Liver (tissue), 9 donors: Measurements from ENCODE around the gene SLC22A31. TPM values are rescaled to one million over a fixed set of nuclear protein-coding genes. Genes with fewer than 3 reads are reported as not detected.

Source experiments
- DNase-seq: peaks from one replicate; pipeline ENCODE4 v3.0.0-alpha.2; 2017; ENCODE audit warnings: low spot score
- H3K27ac ChIP-seq, 2 donors: one replicate each; pipeline ENCODE4 v1.7.0; 2013; ENCODE audit warnings: inconsistent platforms in 2 of 2, low read length in 2 of 2, control low read depth in 1 of 2, low read depth in 1 of 2, mild to moderate bottlenecking in 1 of 2
- H3K27me3 ChIP-seq, 4 donors: one replicate each; pipeline versions ENCODE4 v1.6.1 to v1.7.0; 2013; ENCODE audit warnings: low read length in 3 of 4, inconsistent platforms in 1 of 4, mild to moderate bottlenecking in 1 of 4, moderate library complexity in 1 of 4; ENCODE audit not compliant: control insufficient read depth in 4 of 4, insufficient read depth in 4 of 4
- H3K36me3 ChIP-seq, 4 donors: one replicate each; pipeline versions ENCODE4 v1.6.1 to v1.7.0; 2013; ENCODE audit warnings: low read length in 3 of 4, mild to moderate bottlenecking in 3 of 4, low read depth in 1 of 4, moderate library complexity in 1 of 4; ENCODE audit not compliant: control insufficient read depth in 4 of 4, insufficient read depth in 3 of 4
- H3K4me1 ChIP-seq, 4 donors: one replicate each; pipeline versions ENCODE4 v1.6.1 to v1.7.0; 2013; ENCODE audit warnings: low read length in 3 of 4, mild to moderate bottlenecking in 3 of 4, moderate library complexity in 1 of 4; ENCODE audit not compliant: control insufficient read depth in 4 of 4, insufficient read depth in 4 of 4
- H3K4me3 ChIP-seq, 3 donors: one replicate each; pipeline versions ENCODE4 v1.6.1 to v1.7.0; 2013; ENCODE audit warnings: low read length in 3 of 3, control low read depth in 1 of 3, low read depth in 1 of 3, mild to moderate bottlenecking in 1 of 3
- H3K9ac ChIP-seq, 2 donors: one replicate each; pipeline ENCODE4 v1.7.0; 2013; ENCODE audit warnings: low read length in 2 of 2, mild to moderate bottlenecking in 2 of 2, moderate library complexity in 2 of 2, control low read depth in 1 of 2, low read depth in 1 of 2
- H3K9me3 ChIP-seq, 4 donors: one replicate each; pipeline versions ENCODE4 v1.6.1 to v1.7.0; 2013; ENCODE audit warnings: low read length in 3 of 4; ENCODE audit not compliant: control insufficient read depth in 4 of 4
- CTCF ChIP-seq: fragments of 150-350 bp; IDR thresholded peaks from 2 replicates; pipeline ENCODE4 v1.5.1; 2017; ENCODE audit warnings: improper control_type of control experiment, low read depth, low read length; ENCODE audit not compliant: missing input control
- FOXA2 ChIP-seq: IDR thresholded peaks from 2 replicates; pipeline ENCODE4 v1.6.1; 2016; ENCODE audit warnings: antibody characterized with exemption
- GABPA ChIP-seq, 2 donors: IDR thresholded peaks in 1 of 2; conservative IDR thresholded peaks in 1 of 2; 2 replicates each; pipeline ENCODE4 v1.6.1; 2016; ENCODE audit warnings: antibody characterized with exemption in 2 of 2, mild to moderate bottlenecking in 1 of 2, moderate library complexity in 1 of 2
- HNF4G ChIP-seq: IDR thresholded peaks from 2 replicates; pipeline ENCODE4 v1.6.1; 2016; ENCODE audit warnings: antibody characterized with exemption
- JUND ChIP-seq, 2 donors: IDR thresholded peaks; 2 replicates each; pipeline ENCODE4 v1.6.1; 2016; ENCODE audit warnings: antibody characterized with exemption in 2 of 2
- MAX ChIP-seq: IDR thresholded peaks from 2 replicates; pipeline ENCODE4 v1.6.1; 2016; ENCODE audit warnings: antibody characterized with exemption
- NR2F2 ChIP-seq: IDR thresholded peaks from 2 replicates; pipeline ENCODE4 v1.6.1; 2016; ENCODE audit warnings: antibody characterized with exemption
- REST ChIP-seq: IDR thresholded peaks from 2 replicates; pipeline ENCODE4 v1.6.1; 2016; ENCODE audit warnings: antibody characterized with exemption, mild to moderate bottlenecking
- RXRA ChIP-seq, 2 donors: IDR thresholded peaks; 2 replicates each; pipeline ENCODE4 v1.6.1; 2017 to 2018; ENCODE audit warnings: antibody characterized with exemption in 2 of 2, mild to moderate bottlenecking in 1 of 2
- SP1 ChIP-seq: IDR thresholded peaks from 2 replicates; pipeline ENCODE4 v1.6.1; 2018; ENCODE audit warnings: antibody characterized with exemption, mild to moderate bottlenecking
- TAF1 ChIP-seq: conservative IDR thresholded peaks from 2 replicates; pipeline ENCODE4 v1.6.1; 2016; ENCODE audit warnings: antibody characterized with exemption, mild to moderate bottlenecking
- WGBS: extraction: QIAGEN DNeasy Blood & Tissue Kit; methylation state at CpG from one replicate; pipeline ENCODE4 v1.1.7; 2013; 5-methylcytosine and 5-hydroxymethylcytosine counted together
- polyA plus RNA-seq, 2 donors: library from polyadenylated mRNA; stranded (reverse) in 1 of 2; unstranded in 1 of 2; fragments of 200-250 nt in 1 of 2; fragments of >200 nt in 1 of 2; fragmentation: Nextera tagmentation in 1 of 2; extraction: Ambion mirVana in 1 of 2; gene quantifications; one replicate each; pipeline versions ENCODE4 v1.2.1 to v1.2.3, GENCODE V29; 2013 to 2015
- total RNA-seq, 2 donors: library from RNA; depleted of rRNA; stranded (reverse); fragments of >200 nt; gene quantifications; one replicate each; pipeline ENCODE4 v1.2.3, GENCODE V29; 2014
- TF ChIP-seq, protein P1 (sequence below): IDR thresholded peaks from 2 replicates; pipeline ENCODE4 v1.6.1; 2016; ENCODE audit warnings: antibody characterized with exemption
- TF ChIP-seq, protein P2 (sequence below): IDR thresholded peaks from 2 replicates; pipeline ENCODE4 v1.6.1; 2016; ENCODE audit warnings: antibody characterized with exemption
- donor health status: healthy.
- donor health status: healthy.
- donor health status: healthy.
- donor health status: healthy.
- donor health status: healthy.

The SLC22A31 gene
- total and polyA plus RNA-seq, 4 donors: 0.15 to 0.50 (median 0.48) TPM; not detected in 1

DNA sequence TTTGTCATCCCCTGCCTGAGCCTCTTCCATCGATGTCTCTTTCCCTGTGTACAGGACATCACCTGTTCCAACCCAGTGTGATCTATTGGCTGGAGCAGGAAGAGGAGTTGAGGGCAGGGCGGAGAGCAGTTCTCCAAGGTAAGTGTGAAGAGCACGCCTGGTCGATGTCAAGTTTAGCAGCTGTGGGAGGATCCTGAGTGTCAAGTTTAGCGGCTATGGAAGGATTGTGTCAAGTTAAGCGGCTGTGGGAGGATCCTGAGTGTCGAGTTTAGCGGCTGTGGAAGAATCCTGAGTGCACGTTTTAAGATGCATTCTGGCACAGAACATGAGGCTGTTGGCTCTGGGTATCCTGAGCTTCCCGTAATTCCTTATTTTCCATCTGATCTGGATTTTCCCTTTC is 24.3 kb upstream of the SLC22A31 start:
- peaks cover 0 to under 1% (median 0%) of the 10 kb centered on the region in 4 donors for H3K4me1 ChIP-seq
- 98% methylated on average over 10 of the region's 10 CpGs for WGBS
- DNase-seq: no peak
- H3K9ac ChIP-seq: no peak overlapping the region
- H3K36me3 ChIP-seq: peaks cover 24 to 74% (median 49%) of the 10 kb centered on the region in 4 donors
- H3K27ac ChIP-seq: no peak overlapping the region
- H3K9me3 ChIP-seq: peaks cover 8 to 22% (median 18%) of the 10 kb centered on the region in 4 donors
- TF ChIP-seq CTCF (no peak), GABPA (IDR thresholded peaks at IDR 0.05 in 1 of 2, conservative IDR thresholded peaks at IDR 0.05 in 1 of 2) (no peak), TAF1 (no peak)
- no peak overlapping the region for H3K4me3 ChIP-seq
- H3K27me3 ChIP-seq: no peaks in the 10 kb centered on the region

DNA sequence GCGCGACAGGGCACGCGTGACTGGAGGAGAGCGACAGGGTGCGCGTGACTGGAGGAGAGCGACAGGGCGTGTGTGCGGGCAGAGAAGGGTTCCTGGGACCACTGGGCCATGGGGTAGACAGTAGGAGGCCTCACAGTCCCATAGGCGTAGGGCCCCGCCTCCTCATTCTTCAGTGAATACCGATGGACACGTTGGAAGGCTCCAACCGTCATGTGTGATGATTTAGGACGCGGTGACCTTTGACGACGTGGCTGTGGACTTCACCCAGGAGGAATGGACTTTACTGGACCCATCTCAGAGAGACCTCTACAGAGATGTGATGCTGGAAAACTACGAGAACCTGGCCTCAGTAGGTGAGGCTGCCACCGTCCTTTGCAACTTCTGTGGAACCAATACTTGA is 22.6 kb upstream of the SLC22A31 start:
- Histone ChIP-seq H3K4me1 (peaks cover 0 to 12% (median 5%) of the 10 kb centered on the region in 4 donors), H3K27ac (no peak overlapping the region), H3K27me3 (no peaks in the 10 kb centered on the region), H3K36me3 (peaks cover 24 to 62% (median 40%) of the 10 kb centered on the region in 4 donors), H3K9ac (no peak overlapping the region), H3K4me3 (no peak overlapping the region), H3K9me3 (peaks cover 8 to 16% (median 12%) of the 10 kb centered on the region in 4 donors)
- WGBS: 98% methylated on average over 21 of the region's 21 CpGs
- TF ChIP-seq, protein P1, sequence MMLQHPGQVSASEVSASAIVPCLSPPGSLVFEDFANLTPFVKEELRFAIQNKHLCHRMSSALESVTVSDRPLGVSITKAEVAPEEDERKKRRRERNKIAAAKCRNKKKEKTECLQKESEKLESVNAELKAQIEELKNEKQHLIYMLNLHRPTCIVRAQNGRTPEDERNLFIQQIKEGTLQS: no peak
- TF ChIP-seq GABPA (IDR thresholded peaks at IDR 0.05 in 1 of 2, conservative IDR thresholded peaks at IDR 0.05 in 1 of 2) (no peak), REST (no peak), JUND (IDR thresholded peaks at IDR 0.05) (no peak), FOXA2 (no peak), HNF4G (no peak), RXRA (IDR thresholded peaks at IDR 0.05) (no peak), CTCF (no peak), SP1 (no peak), NR2F2 (no peak), TAF1 (no peak), MAX (no peak)
- TF ChIP-seq, protein P2, sequence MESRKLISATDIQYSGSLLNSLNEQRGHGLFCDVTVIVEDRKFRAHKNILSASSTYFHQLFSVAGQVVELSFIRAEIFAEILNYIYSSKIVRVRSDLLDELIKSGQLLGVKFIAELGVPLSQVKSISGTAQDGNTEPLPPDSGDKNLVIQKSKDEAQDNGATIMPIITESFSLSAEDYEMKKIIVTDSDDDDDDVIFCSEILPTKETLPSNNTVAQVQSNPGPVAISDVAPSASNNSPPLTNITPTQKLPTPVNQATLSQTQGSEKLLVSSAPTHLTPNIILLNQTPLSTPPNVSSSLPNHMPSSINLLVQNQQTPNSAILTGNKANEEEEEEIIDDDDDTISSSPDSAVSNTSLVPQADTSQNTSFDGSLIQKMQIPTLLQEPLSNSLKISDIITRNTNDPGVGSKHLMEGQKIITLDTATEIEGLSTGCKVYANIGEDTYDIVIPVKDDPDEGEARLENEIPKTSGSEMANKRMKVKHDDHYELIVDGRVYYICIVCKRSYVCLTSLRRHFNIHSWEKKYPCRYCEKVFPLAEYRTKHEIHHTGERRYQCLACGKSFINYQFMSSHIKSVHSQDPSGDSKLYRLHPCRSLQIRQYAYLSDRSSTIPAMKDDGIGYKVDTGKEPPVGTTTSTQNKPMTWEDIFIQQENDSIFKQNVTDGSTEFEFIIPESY: no peak
- no peak for DNase-seq
